22Rv1 (cell line): ENCODE measurements around the gene MAP3K9.

Experiments
- ZFX ChIP-seq: fragments of 450-650 bp; IDR thresholded peaks from 2 replicates; pipeline ENCODE4 v1.6.1; 2017; ENCODE audit warnings: antibody characterized with exemption, borderline replicate concordance
- TF ChIP-seq, protein P1 (sequence below): fragments of 450-650 bp; IDR thresholded peaks from 2 replicates; pipeline ENCODE4 v1.5.1; 2017; ENCODE audit warnings: mild to moderate bottlenecking

GRCh38 chr14:70696026-70696425 lies 113.3 kb downstream of the MAP3K9 start:
- TF ChIP-seq, protein P1, sequence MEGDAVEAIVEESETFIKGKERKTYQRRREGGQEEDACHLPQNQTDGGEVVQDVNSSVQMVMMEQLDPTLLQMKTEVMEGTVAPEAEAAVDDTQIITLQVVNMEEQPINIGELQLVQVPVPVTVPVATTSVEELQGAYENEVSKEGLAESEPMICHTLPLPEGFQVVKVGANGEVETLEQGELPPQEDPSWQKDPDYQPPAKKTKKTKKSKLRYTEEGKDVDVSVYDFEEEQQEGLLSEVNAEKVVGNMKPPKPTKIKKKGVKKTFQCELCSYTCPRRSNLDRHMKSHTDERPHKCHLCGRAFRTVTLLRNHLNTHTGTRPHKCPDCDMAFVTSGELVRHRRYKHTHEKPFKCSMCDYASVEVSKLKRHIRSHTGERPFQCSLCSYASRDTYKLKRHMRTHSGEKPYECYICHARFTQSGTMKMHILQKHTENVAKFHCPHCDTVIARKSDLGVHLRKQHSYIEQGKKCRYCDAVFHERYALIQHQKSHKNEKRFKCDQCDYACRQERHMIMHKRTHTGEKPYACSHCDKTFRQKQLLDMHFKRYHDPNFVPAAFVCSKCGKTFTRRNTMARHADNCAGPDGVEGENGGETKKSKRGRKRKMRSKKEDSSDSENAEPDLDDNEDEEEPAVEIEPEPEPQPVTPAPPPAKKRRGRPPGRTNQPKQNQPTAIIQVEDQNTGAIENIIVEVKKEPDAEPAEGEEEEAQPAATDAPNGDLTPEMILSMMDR = no peak
- TF ChIP-seq ZFX = no peak
